Iris pigment epithelial cell (primary cell): ENCODE data around the gene GRK2.
"Not testable (repeated sequence)": the region's sequence is repeated elsewhere in the genome, so short reads cannot be mapped to it uniquely, and the experiment has no call there.

ENCODE experiments used
- DNase-seq: peaks from one replicate; pipeline ENCODE4 v3.0.0-alpha.2; 2011; ENCODE audit warnings: low read depth

GRK2 gene

DNA sequence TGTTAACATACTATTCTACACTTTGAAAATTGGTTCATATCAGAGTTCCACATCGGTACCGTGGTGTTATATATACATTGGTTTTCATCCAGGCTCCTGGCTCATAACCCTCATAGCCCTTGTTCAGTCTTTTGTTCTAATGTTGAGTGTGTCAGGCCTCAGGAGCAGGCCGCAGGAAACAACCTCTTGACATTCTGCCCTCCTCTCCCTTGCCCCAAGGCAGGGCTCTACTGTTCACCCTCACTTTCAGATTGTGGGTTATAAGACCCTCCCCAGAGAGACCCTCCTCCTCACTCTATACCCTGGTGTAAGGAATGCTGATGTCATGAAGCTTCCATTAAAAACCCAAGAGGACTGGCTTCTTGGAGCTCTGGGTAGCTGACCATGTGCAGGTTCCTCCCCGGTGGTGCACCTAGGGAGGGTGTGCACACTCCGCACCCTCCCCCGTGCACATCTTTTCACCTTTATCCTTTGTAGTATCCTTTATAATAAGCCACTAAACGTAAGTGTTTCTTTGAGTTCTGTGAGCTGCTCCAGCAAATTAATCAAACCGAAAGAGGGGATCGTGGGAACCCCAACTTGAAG lies 49.1 kb downstream of the GRK2 start:
- no peak for DNase-seq

DNA sequence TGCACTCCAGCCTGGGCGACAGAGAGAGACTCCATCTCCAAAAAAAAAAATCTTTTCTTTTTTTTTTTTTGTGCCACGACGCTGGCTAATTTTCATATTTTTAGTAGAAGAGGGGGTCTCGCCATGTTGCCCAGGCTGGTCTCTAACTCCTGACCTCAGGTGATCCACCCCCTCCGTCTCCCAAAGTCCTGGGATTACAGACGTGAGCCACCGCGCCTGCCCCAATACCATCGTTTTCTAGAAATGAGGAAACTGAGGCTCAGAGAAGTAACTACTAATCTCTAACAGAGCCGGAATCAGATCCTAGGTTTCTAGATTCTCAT lies 50.6 kb downstream of the GRK2 start:
- no peak for DNase-seq

DNA sequence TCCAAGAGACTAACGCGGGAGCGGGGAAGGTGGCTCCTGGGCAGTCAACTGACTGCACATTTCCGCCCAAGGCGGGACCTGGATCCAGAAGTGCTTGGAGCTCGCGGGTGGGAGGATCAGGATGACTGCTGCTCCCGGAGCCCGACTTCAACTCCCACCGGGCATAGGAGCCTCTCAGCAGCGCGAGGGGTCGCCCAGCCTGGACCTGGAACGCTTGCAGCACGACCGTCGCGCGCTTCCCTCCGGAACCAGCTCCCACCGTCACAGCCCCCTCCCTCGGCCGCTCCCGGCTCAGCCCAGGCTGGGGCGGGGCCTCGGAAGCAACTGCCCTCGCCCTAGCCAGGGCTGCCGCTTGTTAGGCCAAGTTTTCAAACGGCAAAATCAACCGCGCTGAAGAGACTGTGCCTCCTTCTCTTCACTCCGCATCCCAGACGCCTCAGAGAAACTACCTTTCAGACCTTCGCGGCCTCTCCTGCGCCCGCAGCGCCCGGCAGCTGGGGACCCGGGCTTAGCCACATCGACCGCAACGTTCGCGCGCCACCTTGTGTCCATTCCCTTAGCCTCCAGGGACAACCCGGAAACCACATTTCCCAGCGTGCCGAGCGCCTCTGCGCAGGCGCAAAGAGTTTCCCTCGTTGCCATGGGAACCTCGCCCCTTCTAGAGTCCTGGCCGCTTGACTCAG lies 51.1 kb downstream of the GRK2 start:
- DNase-seq: peak; percentile 87

DNA sequence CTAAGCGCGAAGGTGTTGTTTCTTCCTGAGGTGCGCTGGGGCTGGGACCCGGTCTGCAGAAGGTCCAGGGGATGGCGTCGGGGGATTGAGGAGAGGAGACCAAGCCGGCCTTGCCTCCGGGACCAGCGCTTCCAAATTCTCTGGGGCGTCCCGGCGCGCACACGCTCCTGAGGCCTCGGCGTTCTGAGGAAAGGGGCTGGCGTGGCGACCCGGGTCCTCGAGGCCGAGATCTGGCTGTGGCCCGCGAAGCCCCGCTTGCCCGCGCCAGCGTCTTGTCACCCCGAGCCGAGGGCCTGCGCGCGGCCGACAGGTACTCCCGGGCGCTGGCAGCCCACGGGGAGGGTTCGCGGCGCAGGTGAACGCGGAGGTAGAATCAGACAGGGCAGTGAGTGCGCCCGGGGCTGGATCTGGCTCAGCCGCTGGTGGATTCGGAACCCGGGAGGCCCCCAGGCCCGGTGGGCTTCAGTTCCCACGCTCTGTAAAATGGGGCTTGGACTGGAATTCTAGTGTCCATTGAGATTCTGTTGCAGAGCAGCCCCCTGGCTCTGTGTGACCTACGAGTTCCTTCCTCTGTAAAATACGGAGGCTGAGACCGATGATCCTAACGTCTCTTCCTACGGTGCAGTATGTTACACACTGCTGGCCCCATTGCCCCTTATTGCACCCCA lies 51.7 kb downstream of the GRK2 start:
- no peak for DNase-seq

DNA sequence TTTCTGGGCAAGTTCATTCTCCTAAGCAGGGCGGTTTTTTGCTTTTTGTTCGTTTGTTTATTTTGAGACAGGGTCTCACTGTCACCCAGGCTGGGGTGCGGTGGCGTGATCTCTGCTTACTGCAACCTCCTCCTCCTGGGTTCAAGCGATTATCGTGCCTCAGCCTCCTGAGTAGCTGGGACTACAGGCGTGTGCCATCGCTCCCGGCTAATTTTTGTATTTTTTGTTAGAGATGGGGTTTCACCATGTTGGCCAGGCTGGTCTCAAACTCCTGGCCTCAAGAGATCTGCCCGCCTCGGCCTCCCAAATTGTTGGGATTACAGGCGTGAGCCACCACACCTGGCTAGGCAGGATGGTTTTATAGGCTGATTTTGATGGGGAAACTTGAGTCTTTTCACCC lies 52.6 kb downstream of the GRK2 start:
- not testable (repeated sequence) for DNase-seq

DNA sequence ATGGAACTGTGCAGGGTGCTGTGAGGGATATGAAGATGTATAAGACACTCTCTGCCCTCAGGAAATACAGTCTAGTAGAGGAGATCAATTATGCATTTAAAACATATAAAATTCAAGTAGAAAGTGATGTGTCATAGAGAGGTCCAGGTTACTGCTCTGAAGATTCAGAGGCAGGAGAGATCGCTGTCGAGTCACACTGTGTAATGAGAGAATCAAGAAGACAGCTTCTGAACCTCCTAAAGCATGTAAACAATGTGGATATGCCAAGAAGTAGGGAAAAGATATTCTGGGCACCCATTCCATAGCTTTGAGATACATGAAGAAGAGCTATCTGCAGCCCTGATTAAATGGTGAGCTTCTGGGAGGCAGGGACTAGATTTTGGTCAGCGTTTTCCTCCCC lies 53.7 kb downstream of the GRK2 start:
- DNase-seq: peak; percentile 20

DNA sequence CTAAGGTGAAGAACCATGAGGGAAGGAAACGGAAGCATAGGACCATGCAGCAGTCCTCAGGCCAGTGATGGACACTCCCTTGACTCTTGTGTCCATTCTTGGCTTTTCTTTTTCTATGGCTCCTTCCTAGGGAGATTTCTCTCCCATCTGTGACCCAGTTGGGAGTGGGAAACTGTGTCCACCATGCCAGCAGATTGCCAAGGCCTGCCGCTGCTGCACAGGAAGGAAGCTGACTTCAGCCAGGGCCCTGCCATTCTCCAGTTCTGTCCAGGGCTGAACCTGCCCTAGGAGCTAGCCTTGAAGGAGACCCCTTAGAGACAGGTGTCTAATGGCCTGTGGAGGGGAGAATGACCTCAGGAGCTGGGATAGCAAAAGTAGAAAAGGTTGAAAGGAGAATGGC lies 54.4 kb downstream of the GRK2 start:
- no peak for DNase-seq

DNA sequence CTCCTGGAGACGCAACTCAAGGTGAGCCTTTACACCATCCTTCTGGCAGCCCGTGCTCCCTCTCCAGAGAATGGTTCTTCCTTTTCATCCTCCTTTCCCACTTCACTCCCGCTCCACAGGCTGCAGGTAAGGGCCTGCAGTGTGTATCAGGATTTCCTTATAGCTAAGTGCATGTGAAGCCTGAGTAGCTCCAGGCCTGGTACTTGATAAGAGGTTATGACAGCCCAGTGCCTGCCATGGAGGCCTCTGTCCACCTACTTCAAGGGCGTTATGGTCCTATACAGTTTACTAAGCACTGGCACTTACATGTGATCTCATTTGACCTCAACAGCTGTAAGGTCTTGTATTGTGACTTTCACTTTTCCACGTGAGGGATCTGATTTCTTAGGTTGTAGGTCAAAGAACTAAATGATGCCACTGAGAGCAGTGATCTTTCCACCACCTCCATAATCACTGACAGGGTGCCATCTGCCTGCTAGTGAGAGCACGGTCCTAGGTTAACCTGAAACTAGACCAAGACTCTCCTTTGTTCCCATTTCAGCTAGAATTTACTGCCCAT lies 55.1 kb downstream of the GRK2 start:
- no peak for DNase-seq

DNA sequence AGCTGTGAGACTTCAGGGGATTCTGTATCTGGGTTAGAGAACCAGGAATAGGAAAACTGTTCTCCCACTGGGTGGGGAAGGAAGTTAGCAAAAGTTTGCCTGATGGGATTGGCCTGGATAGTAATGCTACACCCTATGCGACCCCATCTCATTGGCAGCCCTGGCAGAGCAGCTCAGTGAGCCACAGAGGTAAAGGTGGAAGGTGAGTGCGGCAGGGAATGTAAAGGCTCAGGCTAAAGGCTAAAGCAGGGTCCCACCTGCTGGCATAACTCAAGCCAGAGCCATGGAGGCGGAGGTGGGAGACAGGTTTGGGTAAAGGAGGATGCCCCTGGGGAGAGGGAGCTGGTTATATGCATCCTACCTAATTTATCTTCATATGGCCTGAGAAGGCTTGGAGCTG lies 55.8 kb downstream of the GRK2 start:
- DNase-seq: no peak

DNA sequence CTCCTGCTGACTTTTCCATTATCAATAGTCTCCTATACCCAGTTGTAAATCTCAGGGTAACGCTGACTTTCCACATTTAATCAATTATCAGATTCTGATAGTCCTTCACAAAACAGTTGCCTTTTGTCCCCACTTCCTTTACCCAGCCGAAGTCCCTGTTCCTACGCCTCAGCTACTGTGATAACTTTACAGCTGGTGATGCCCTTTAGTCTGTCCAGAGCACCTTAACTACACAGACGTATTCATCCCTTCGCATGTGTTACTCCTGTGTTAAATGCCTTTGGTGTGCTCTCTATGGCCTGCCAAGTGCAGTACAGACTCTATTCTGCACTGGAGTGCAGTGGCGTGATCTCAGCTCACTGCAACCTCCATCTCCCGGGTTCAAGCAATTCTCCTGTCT lies 57.3 kb downstream of the GRK2 start:
- DNase-seq: no peak

DNA sequence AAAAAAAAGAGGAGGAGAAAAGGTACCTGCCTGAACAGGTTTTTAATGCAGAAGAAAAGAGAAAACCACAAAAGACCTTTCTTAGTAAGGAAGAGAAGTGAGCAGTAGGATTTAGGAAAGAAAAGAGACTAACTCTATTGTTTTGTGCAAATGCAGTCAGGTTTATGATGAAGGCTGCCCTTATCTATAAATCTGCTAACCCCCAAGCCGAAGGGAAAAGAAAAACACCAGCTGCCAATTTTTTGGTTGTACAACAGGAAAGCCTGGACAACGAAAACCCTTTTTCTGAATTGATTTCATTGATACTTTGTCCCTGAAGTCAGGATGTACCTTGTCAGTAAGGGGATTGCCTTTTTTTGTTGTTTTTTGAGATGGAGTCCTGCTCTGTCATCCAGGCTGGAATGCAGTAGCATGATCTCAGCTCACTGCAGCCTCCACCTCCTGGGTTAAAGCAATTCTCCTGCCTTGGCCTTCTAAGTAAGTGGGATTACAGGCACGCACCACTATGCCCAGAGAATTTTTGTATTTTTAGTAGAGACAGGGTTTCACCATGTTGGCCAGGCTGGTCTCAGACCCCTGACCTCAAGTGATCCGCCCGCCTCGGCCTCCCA lies 65.9 kb downstream of the GRK2 start:
- DNase-seq: no peak
